Neural progenitor cell (in vitro differentiated cells): ENCODE results near the gene GNAQ. TPM values are rescaled to one million over a fixed set of nuclear protein-coding genes. Genes with fewer than 3 reads are reported as not detected.
A peak's percentile ranks its signal among the peaks of the same experiment; 100 is the strongest.

Experiments
- DNase-seq: peaks from one replicate; pipeline ENCODE4 v3.0.0-alpha.2; 2016; ENCODE audit warnings: low spot score
- H2AFZ ChIP-seq: fragments of 200-600 bp; sonication (generic); replicated peaks from 2 replicates; pipeline ENCODE4 v1.6.1; 2016; ENCODE audit warnings: antibody characterized with exemption
- H3F3A ChIP-seq: fragments of 200-600 bp; sonication (generic); 2 replicates; pipeline ENCODE4 v1.6.1; 2016; ENCODE audit warnings: antibody characterized with exemption, low read depth
- H3K27ac ChIP-seq: fragments of 200-600 bp; sonication (generic); 2 replicates; pipeline ENCODE4 v1.5.1; 2016; ENCODE audit warnings: mild to moderate bottlenecking
- H3K27me3 ChIP-seq: fragments of 200-600 bp; sonication (generic); 2 replicates; pipeline ENCODE4 v1.6.1; 2016; ENCODE audit warnings: mild to moderate bottlenecking, moderate library complexity
- H3K36me3 ChIP-seq: fragments of 200-600 bp; sonication (generic); 2 replicates; pipeline ENCODE4 v1.5.1; 2016
- H3K4me1 ChIP-seq: fragments of 200-600 bp; sonication (generic); 2 replicates; pipeline ENCODE4 v1.6.1; 2016; ENCODE audit warnings: mixed run types
- H3K4me2 ChIP-seq: fragments of 200-600 bp; sonication (generic); 2 replicates; pipeline ENCODE4 v1.6.1; 2016
- H3K4me3 ChIP-seq: fragments of 200-600 bp; sonication (generic); 2 replicates; pipeline ENCODE4 v1.5.1; 2016
- H3K79me2 ChIP-seq: fragments of 200-600 bp; sonication (generic); 2 replicates; pipeline ENCODE4 v1.6.1; 2016; ENCODE audit warnings: low read depth
- H3K9ac ChIP-seq: fragments of 200-600 bp; sonication (generic); 2 replicates; pipeline ENCODE4 v1.6.1; 2016
- H3K9me3 ChIP-seq: fragments of 200-600 bp; sonication (generic); 2 replicates; pipeline ENCODE4 v1.5.1; 2016; ENCODE audit warnings: low read depth
- H4K20me1 ChIP-seq: fragments of 200-600 bp; sonication (generic); 2 replicates; pipeline ENCODE4 v1.6.1; 2016; ENCODE audit warnings: low read depth
- H3K27ac Mint-ChIP-seq: 3 replicates; pipeline ENCODE4 v1.8.0; 2021; ENCODE audit warnings: mixed read lengths
- H3K27me3 Mint-ChIP-seq: 2 replicates; pipeline ENCODE4 v1.8.0; 2022; ENCODE audit warnings: low read depth, mild to moderate bottlenecking, inconsistent platforms, moderate library complexity, mixed read lengths; ENCODE audit not compliant: insufficient read depth
- H3K36me3 Mint-ChIP-seq: 3 replicates; pipeline ENCODE4 v1.8.0; 2021; ENCODE audit warnings: mixed read lengths
- H3K4me1 Mint-ChIP-seq: 3 replicates; pipeline ENCODE4 v1.8.0; 2021; ENCODE audit warnings: mixed read lengths
- H3K4me3 Mint-ChIP-seq: 3 replicates; pipeline ENCODE4 v1.8.0; 2021; ENCODE audit warnings: mild to moderate bottlenecking, moderate library complexity, mixed read lengths
- H3K9me3 Mint-ChIP-seq: 3 replicates; pipeline ENCODE4 v1.8.0; 2020; ENCODE audit warnings: mixed read lengths
- EZH2 ChIP-seq: fragments of 200-600 bp; sonication (generic); IDR thresholded peaks from 2 replicates; pipeline ENCODE4 v1.6.1; 2017; ENCODE audit warnings: antibody characterized with exemption, mild to moderate bottlenecking, moderate library complexity
- EZH2phosphoT487 ChIP-seq: fragments of 200-600 bp; sonication (generic); IDR thresholded peaks from 2 replicates; pipeline ENCODE4 v1.6.1; 2017; ENCODE audit warnings: antibody characterized with exemption
- total RNA-seq: library from RNA; depleted of rRNA; stranded (reverse); fragments of >200 nt; gene quantifications from 2 replicates; pipeline ENCODE4 v1.2.3, GENCODE V29; 2015; ENCODE audit warnings: low replicate concordance
- TF ChIP-seq, protein P1 (sequence below): fragments of 200-600 bp; sonication (generic); IDR thresholded peaks from 2 replicates; pipeline ENCODE4 v1.5.1; 2017; ENCODE audit warnings: antibody characterized with exemption, mild to moderate bottlenecking

The GNAQ gene
- total RNA-seq, 1 donor from 2014 or later: 87.9 TPM

DNA sequence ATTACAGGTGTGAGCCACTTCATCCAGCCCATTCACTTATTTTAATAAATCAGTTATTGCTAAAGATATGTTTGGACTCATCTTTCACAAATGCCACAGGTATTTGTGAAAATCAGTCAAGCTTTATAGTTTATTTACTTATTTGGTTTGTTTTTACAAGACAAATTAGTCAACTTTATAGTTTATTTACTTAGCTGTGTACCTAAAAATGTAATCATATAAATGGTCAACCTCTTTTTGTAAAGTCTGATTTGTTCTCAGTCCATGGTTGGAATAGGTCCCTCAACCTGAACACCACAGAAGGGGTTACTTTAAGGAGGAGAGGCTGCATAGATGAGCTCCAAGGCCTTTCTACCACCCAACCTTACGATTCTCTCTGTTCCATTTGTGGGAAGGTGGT is 80.2 kb downstream of the GNAQ start:
- H3K36me3 ChIP-seq: no peaks in the 10 kb centered on the region
- H3K4me1 Mint-ChIP-seq: peaks cover 34% of the 10 kb centered on the region
- H2AFZ ChIP-seq: no peak overlapping the region
- H3K36me3 Mint-ChIP-seq: peaks cover 3% of the 10 kb centered on the region
- H3K27ac ChIP-seq: no peak overlapping the region
- no peak overlapping the region for H3K4me3 Mint-ChIP-seq
- H3K27me3 ChIP-seq: no peaks in the 10 kb centered on the region
- DNase-seq: no peak
- peak overlapping the region; percentile 83 for H3K27ac Mint-ChIP-seq
- no peaks in the 10 kb centered on the region for H3K27me3 Mint-ChIP-seq
- no peaks in the 10 kb centered on the region for H3K9me3 Mint-ChIP-seq
- H4K20me1 ChIP-seq: peaks cover 62% of the 10 kb centered on the region
- H3K9ac ChIP-seq: no peak overlapping the region
- peaks cover 100% of the 10 kb centered on the region for H3K79me2 ChIP-seq
- H3K9me3 ChIP-seq: no peaks in the 10 kb centered on the region
- no peaks in the 10 kb centered on the region for H3F3A ChIP-seq
- peaks cover 17% of the 10 kb centered on the region for H3K4me1 ChIP-seq
- H3K4me2 ChIP-seq: no peak overlapping the region
- TF ChIP-seq EZH2phosphoT487 (no peak), EZH2 (no peak)
- TF ChIP-seq, protein P1, sequence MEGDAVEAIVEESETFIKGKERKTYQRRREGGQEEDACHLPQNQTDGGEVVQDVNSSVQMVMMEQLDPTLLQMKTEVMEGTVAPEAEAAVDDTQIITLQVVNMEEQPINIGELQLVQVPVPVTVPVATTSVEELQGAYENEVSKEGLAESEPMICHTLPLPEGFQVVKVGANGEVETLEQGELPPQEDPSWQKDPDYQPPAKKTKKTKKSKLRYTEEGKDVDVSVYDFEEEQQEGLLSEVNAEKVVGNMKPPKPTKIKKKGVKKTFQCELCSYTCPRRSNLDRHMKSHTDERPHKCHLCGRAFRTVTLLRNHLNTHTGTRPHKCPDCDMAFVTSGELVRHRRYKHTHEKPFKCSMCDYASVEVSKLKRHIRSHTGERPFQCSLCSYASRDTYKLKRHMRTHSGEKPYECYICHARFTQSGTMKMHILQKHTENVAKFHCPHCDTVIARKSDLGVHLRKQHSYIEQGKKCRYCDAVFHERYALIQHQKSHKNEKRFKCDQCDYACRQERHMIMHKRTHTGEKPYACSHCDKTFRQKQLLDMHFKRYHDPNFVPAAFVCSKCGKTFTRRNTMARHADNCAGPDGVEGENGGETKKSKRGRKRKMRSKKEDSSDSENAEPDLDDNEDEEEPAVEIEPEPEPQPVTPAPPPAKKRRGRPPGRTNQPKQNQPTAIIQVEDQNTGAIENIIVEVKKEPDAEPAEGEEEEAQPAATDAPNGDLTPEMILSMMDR: no peak
- no peak overlapping the region for H3K4me3 ChIP-seq

- Mint-ChIP-seq H3K36me3 (peaks cover 3% of the 10 kb centered on the region), H3K27me3 (no peaks in the 10 kb centered on the region), H3K4me3 (no peak overlapping the region), H3K9me3 (no peaks in the 10 kb centered on the region), H3K4me1 (peaks cover 41% of the 10 kb centered on the region), H3K27ac (no peak overlapping the region)
- Histone ChIP-seq H3K36me3 (no peaks in the 10 kb centered on the region), H3K79me2 (peaks cover 100% of the 10 kb centered on the region), H3K9me3 (no peaks in the 10 kb centered on the region), H3K4me2 (no peak overlapping the region), H3K9ac (no peak overlapping the region), H3K27ac (no peak overlapping the region), H3K4me3 (no peak overlapping the region), H4K20me1 (peaks cover 74% of the 10 kb centered on the region), H3K4me1 (peaks cover 23% of the 10 kb centered on the region), H3K27me3 (no peaks in the 10 kb centered on the region), H3F3A (no peaks in the 10 kb centered on the region), H2AFZ (no peak overlapping the region)
- TF ChIP-seq EZH2 (no peak), EZH2phosphoT487 (no peak)
- TF ChIP-seq, protein P1: no peak
- DNase-seq: no peak
Measured at GRCh38 chr9:77949751-77950436, 81.7 kb downstream of the GNAQ start.

- TF ChIP-seq, protein P1: no peak
- TF ChIP-seq EZH2: no peak
- no peak for TF ChIP-seq EZH2phosphoT487
- H4K20me1 ChIP-seq: peaks cover 61% of the 10 kb centered on the region
- peaks cover 30% of the 10 kb centered on the region for H3K4me1 Mint-ChIP-seq
- H3K4me3 Mint-ChIP-seq: no peak overlapping the region
- peaks cover 8% of the 10 kb centered on the region for H3K36me3 Mint-ChIP-seq
- H3K9ac ChIP-seq: no peak overlapping the region
- H3K4me2 ChIP-seq: no peak overlapping the region
- H3K4me3 ChIP-seq: no peak overlapping the region
- H3K4me1 ChIP-seq: peaks cover 18% of the 10 kb centered on the region
- no peaks in the 10 kb centered on the region for H3K36me3 ChIP-seq
- DNase-seq: no peak
- H3K9me3 Mint-ChIP-seq: no peaks in the 10 kb centered on the region
- H3K79me2 ChIP-seq: peaks cover 98% of the 10 kb centered on the region
- no peaks in the 10 kb centered on the region for H3K27me3 Mint-ChIP-seq
- H3K27me3 ChIP-seq: no peaks in the 10 kb centered on the region
- H3K27ac Mint-ChIP-seq: no peak overlapping the region
- no peak overlapping the region for H3K27ac ChIP-seq
- H2AFZ ChIP-seq: no peak overlapping the region
- H3F3A ChIP-seq: no peaks in the 10 kb centered on the region
- H3K9me3 ChIP-seq: no peaks in the 10 kb centered on the region
Measured at GRCh38 chr9:77947651-77948050, 84.0 kb downstream of the GNAQ start.
